Ishikawa (cell line): ENCODE measurements around the gene C14orf132.

Experiments used
- CEBPB ChIP-seq: IDR thresholded peaks from 2 replicates; pipeline ENCODE4 v1.6.1; 2012
- CREB1 ChIP-seq: IDR thresholded peaks from 2 replicates; pipeline ENCODE4 v1.6.1; 2012; ENCODE audit warnings: low read depth
- EGR1 ChIP-seq: IDR thresholded peaks from 2 replicates; pipeline ENCODE4 v1.6.1; 2012
- EP300 ChIP-seq: IDR thresholded peaks from 2 replicates; pipeline ENCODE4 v1.6.1; 2012; ENCODE audit warnings: borderline replicate concordance
- FOXM1 ChIP-seq: IDR thresholded peaks from 2 replicates; pipeline ENCODE4 v1.6.1; 2012; ENCODE audit warnings: low read depth, borderline replicate concordance
- MAX ChIP-seq: IDR thresholded peaks from 2 replicates; pipeline ENCODE4 v1.6.1; 2012
- NFIC ChIP-seq: IDR thresholded peaks from 2 replicates; pipeline ENCODE4 v1.6.1; 2012
- RAD21 ChIP-seq: IDR thresholded peaks from 2 replicates; pipeline ENCODE4 v1.6.1; 2012; ENCODE audit warnings: low read depth
- REST ChIP-seq: IDR thresholded peaks from 2 replicates; pipeline ENCODE4 v1.6.1; 2012; ENCODE audit warnings: low read depth, mild to moderate bottlenecking
- TAF1 ChIP-seq: IDR thresholded peaks from 2 replicates; pipeline ENCODE4 v1.6.1; 2012; ENCODE audit warnings: low read depth, mild to moderate bottlenecking
- TCF12 ChIP-seq: IDR thresholded peaks from 2 replicates; pipeline ENCODE4 v1.6.1; 2012; ENCODE audit warnings: low read depth
- TEAD4 ChIP-seq: IDR thresholded peaks from 2 replicates; pipeline ENCODE4 v1.6.1; 2012
- USF1 ChIP-seq: IDR thresholded peaks from 2 replicates; pipeline ENCODE4 v1.6.1; 2012
- YY1 ChIP-seq: IDR thresholded peaks from 2 replicates; pipeline ENCODE4 v1.6.1; 2012; ENCODE audit warnings: low read depth
- ZBTB7A ChIP-seq: IDR thresholded peaks from 2 replicates; pipeline ENCODE4 v1.6.1; 2012; ENCODE audit warnings: low read depth

C14orf132 gene

GRCh38 chr14:96081224-96081623, 42.1 kb downstream of the C14orf132 start:
- TF ChIP-seq EGR1 (no peak), MAX (no peak), REST (no peak), NFIC (no peak), USF1 (no peak), TCF12 (no peak), TAF1 (no peak), CREB1 (no peak), CEBPB (no peak), TEAD4 (no peak), ZBTB7A (no peak), YY1 (no peak), EP300 (no peak), FOXM1 (no peak), RAD21 (no peak)

GRCh38 chr14:96081767-96082400, 42.7 kb downstream of the C14orf132 start:
- no peak for TF ChIP-seq EGR1
- TF ChIP-seq FOXM1, result no peak
- no peak for TF ChIP-seq CEBPB
- no peak for TF ChIP-seq MAX

GRCh38 chr14:96082420-96083300, 43.5 kb downstream of the C14orf132 start:
- no peak for TF ChIP-seq USF1
- no peak for TF ChIP-seq RAD21
- TF ChIP-seq EP300, result no peak
- TF ChIP-seq FOXM1, result no peak
- TF ChIP-seq ZBTB7A, result no peak
- no peak for TF ChIP-seq YY1
- no peak for TF ChIP-seq MAX
- TF ChIP-seq EGR1, result no peak
- TF ChIP-seq CREB1, result no peak
- no peak for TF ChIP-seq REST
- TF ChIP-seq TCF12, result no peak
- TF ChIP-seq TAF1, result no peak
- TF ChIP-seq CEBPB, result no peak
- no peak for TF ChIP-seq TEAD4
- no peak for TF ChIP-seq NFIC

GRCh38 chr14:96083667-96084320, 44.6 kb downstream of the C14orf132 start:
- TF ChIP-seq RAD21, result no peak
- TF ChIP-seq TAF1, result no peak
- TF ChIP-seq EGR1, result no peak
- no peak for TF ChIP-seq EP300
- TF ChIP-seq YY1, result no peak
- no peak for TF ChIP-seq FOXM1
- no peak for TF ChIP-seq REST
- no peak for TF ChIP-seq CREB1
- no peak for TF ChIP-seq TCF12
- TF ChIP-seq CEBPB, result no peak
- TF ChIP-seq TEAD4, result no peak
- no peak for TF ChIP-seq NFIC
- no peak for TF ChIP-seq MAX
- TF ChIP-seq USF1, result no peak
- no peak for TF ChIP-seq ZBTB7A
